Keratinocyte (primary cell): ENCODE measurements around the gene ADIPOR1. TPM values are rescaled to one million over a fixed set of nuclear protein-coding genes. Genes with fewer than 3 reads are reported as not detected.

Source experiments
- DNase-seq: peaks from one replicate; pipeline ENCODE4 v3.0.0-alpha.2; 2011; ENCODE audit warnings: low read depth, missing footprints, low spot score
- FAIRE-seq: peaks from 2 replicates; lab custom pipeline; 2011; peaks lifted over from hg19 to GRCh38; lab: Jason Lieb, UNC
- H2AFZ ChIP-seq: 2 replicates; pipeline ENCODE4 v1.6.0; 2012; ENCODE audit warnings: low read length, control low read depth, inconsistent platforms; ENCODE audit not compliant: control insufficient read depth
- H3K27ac ChIP-seq: 2 replicates; pipeline ENCODE4 v1.5.1; 2011; ENCODE audit warnings: low read length; ENCODE audit not compliant: control insufficient read depth, insufficient read depth
- H3K27me3 ChIP-seq: 3 replicates; pipeline ENCODE4 v1.6.0; 2011; ENCODE audit warnings: low read length; ENCODE audit not compliant: control insufficient read depth, insufficient read depth; ENCODE audit errors: extremely low read depth
- H3K36me3 ChIP-seq, 2 experiments: 2 replicates in 1 of 2; 3 replicates in 1 of 2; pipeline ENCODE4 v1.5.1; 2011; ENCODE audit warnings: low read length in 2 of 2, mild to moderate bottlenecking in 1 of 2; ENCODE audit not compliant: control insufficient read depth in 2 of 2, insufficient read depth in 2 of 2; ENCODE audit errors: extremely low read depth in 1 of 2
- H3K4me1 ChIP-seq: 3 replicates; pipeline ENCODE4 v1.5.1; 2011; ENCODE audit warnings: low read length; ENCODE audit not compliant: control insufficient read depth, insufficient read depth; ENCODE audit errors: extremely low read depth
- H3K4me2 ChIP-seq: 3 replicates; pipeline ENCODE4 v1.6.0; 2011; ENCODE audit warnings: low read depth, low read length; ENCODE audit not compliant: control insufficient read depth, insufficient read depth; ENCODE audit errors: extremely low read depth
- H3K4me3 ChIP-seq, 3 experiments: fragments of 200-600 bp in 1 of 3; sonication (generic) in 1 of 3; 2 replicates in 2 of 3; 3 replicates in 1 of 3; pipeline ENCODE4 v1.5.1; 2011 to 2016; ENCODE audit warnings: low read length in 3 of 3, mild to moderate bottlenecking in 3 of 3, control low read depth in 2 of 3, inconsistent platforms in 1 of 3, low read depth in 1 of 3, mixed read lengths in 1 of 3, mixed run types in 1 of 3, moderate library complexity in 1 of 3; ENCODE audit not compliant: control insufficient read depth in 2 of 3, insufficient read depth in 2 of 3; ENCODE audit errors: extremely low read depth in 1 of 3
- H3K79me2 ChIP-seq: 2 replicates; pipeline ENCODE4 v1.6.0; 2012; ENCODE audit warnings: low read length; ENCODE audit not compliant: control insufficient read depth, insufficient read depth
- H3K9ac ChIP-seq: 3 replicates; pipeline ENCODE4 v1.6.0; 2011; ENCODE audit warnings: low read length; ENCODE audit not compliant: control insufficient read depth, insufficient read depth; ENCODE audit errors: extremely low read depth
- H3K9me1 ChIP-seq: 3 replicates; pipeline ENCODE4 v1.6.0; 2011; ENCODE audit warnings: low read length; ENCODE audit not compliant: control insufficient read depth, insufficient read depth; ENCODE audit errors: extremely low read depth
- H3K9me3 ChIP-seq: 2 replicates; pipeline ENCODE4 v1.5.1; 2012; ENCODE audit warnings: low read depth, low read length; ENCODE audit not compliant: control insufficient read depth
- H4K20me1 ChIP-seq: 3 replicates; pipeline ENCODE4 v1.6.0; 2011; ENCODE audit warnings: low read length; ENCODE audit not compliant: control insufficient read depth, insufficient read depth; ENCODE audit errors: extremely low read depth
- EZH2 ChIP-seq: IDR thresholded peaks from one replicate; pipeline ENCODE4 v1.6.1; 2012; ENCODE audit warnings: inconsistent platforms, mild to moderate bottlenecking, low read length, moderate library complexity
- dilution Hi-C: fragments of 300-500 bp; cut with MboI; formaldehyde crosslinking; loops from one replicate; pipeline ENCODE4 v1.7.0; 2020; ENCODE audit warnings: low sequenced_read_pairs; ENCODE audit not compliant: extremely low pct_ligation_motif_present
- polyA plus RNA-seq, 5 experiments: library from polyadenylated mRNA; depleted of rRNA in 3 of 5; stranded (reverse) in 3 of 5; stranded (forward) in 1 of 5; unstranded in 1 of 5; fragments of >200 nt; gene quantifications; 1 replicate in 1 of 5; 2 replicates in 3 of 5; 3 replicates in 1 of 5; pipeline versions ENCODE4 v1.2.1 to v1.2.3, GENCODE V29; 2011 to 2012; ENCODE audit warnings: missing spikeins in 2 of 5, low read depth in 1 of 5, low replicate concordance in 1 of 5
- TF ChIP-seq, protein P1 (sequence below), 3 experiments: IDR thresholded peaks in 1 of 3; conservative IDR thresholded peaks in 1 of 3; optimal IDR thresholded peaks in 1 of 3; 2 replicates in 2 of 3; 3 replicates in 1 of 3; pipeline versions ENCODE3 to v1.5.1; 2011; ENCODE audit warnings: low read length in 3 of 3, mild to moderate bottlenecking in 3 of 3, moderate library complexity in 2 of 3, control low read depth in 1 of 3, inconsistent platforms in 1 of 3; ENCODE audit not compliant: insufficient read depth in 2 of 3; ENCODE audit errors: extremely low read depth in 1 of 3

The ADIPOR1 gene
- polyA plus RNA-seq, 1 donor (not counting 4 experiments of a cell fraction or from before 2014, with no cell fraction given): 260 TPM

DNA sequence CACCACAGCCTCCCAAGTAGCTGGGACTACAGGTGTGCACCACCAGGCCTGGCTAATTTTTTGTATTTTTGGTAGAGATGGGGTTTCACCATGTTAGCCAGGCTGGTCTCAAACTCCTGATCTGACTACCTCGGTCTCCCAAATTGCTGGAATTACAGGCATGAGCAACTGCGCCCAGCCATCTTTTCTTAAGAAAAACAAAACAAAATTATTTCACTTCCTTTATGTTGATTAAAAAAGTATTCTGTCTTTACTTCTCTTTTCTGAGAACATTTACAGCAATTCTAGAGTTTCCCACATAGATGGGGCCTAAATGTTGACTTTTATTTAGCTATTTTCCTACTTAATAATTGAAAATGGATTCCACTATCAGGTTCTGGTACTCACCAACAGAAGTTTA, 31.8 kb upstream of the ADIPOR1 start:
- Histone ChIP-seq H3K4me3 (no peak overlapping the region), H3K9me3 (no peaks in the 10 kb centered on the region), H3K79me2 (no peaks in the 10 kb centered on the region), H3K27ac (no peak overlapping the region), H3K4me2 (no peak overlapping the region), H2AFZ (no peak overlapping the region), H3K4me1 (no peaks in the 10 kb centered on the region), H3K36me3 (no peaks in the 10 kb centered on the region), H3K27me3 (no peaks in the 10 kb centered on the region), H3K9ac (no peak overlapping the region), H4K20me1 (no peaks in the 10 kb centered on the region), H3K9me1 (no peaks in the 10 kb centered on the region)
- FAIRE-seq (no peak), DNase-seq (no peak)
- dilution Hi-C loops: no loop called here
- no peak for TF ChIP-seq EZH2
- TF ChIP-seq, protein P1, sequence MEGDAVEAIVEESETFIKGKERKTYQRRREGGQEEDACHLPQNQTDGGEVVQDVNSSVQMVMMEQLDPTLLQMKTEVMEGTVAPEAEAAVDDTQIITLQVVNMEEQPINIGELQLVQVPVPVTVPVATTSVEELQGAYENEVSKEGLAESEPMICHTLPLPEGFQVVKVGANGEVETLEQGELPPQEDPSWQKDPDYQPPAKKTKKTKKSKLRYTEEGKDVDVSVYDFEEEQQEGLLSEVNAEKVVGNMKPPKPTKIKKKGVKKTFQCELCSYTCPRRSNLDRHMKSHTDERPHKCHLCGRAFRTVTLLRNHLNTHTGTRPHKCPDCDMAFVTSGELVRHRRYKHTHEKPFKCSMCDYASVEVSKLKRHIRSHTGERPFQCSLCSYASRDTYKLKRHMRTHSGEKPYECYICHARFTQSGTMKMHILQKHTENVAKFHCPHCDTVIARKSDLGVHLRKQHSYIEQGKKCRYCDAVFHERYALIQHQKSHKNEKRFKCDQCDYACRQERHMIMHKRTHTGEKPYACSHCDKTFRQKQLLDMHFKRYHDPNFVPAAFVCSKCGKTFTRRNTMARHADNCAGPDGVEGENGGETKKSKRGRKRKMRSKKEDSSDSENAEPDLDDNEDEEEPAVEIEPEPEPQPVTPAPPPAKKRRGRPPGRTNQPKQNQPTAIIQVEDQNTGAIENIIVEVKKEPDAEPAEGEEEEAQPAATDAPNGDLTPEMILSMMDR (optimal IDR thresholded peaks at IDR 0.05 in 1 of 3, IDR thresholded peaks at IDR 0.05 in 1 of 3, conservative IDR thresholded peaks at IDR 0.05 in 1 of 3; ENCODE audit: extremely low read depth in 1 of 3, insufficient read depth in 2 of 3, low read length in 3 of 3): no peak

DNA sequence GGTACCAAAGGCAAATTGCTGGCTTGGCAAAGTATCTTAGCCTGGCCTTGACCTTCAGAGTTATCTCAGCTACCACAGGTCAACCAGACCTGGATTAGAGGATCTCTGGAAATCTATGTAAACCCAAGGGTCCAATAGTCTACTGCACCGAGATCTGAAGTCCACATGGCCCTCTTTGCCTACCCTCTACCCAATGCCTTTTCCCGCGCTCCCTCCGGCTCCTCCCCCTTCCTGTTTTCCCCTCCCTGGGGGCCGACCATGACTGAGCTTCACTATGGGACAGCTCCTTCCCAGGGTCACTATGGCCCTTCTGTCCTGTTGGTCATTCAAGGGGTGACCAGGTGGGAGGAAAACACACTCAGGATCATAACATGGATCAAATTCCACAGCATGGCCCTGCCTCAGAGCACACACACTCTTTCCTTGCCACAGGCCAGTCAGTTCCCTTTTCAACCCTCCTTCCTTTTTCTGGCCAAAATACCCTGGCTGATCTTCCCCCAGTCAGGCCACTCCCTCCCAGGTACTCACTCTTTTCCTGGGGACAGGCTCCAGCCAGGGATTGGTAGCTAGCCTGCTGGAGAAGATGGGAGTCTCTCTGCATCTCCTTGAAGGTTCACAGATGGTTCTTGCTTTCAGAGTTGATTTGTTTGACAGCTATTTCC, 29.9 kb upstream of the ADIPOR1 start:
- H3K79me2 ChIP-seq: no peaks in the 10 kb centered on the region
- no peaks in the 10 kb centered on the region for H3K27me3 ChIP-seq
- no peak overlapping the region for H3K4me3 ChIP-seq
- FAIRE-seq (no peak), DNase-seq (no peak)
- dilution Hi-C loops: no loop called here
- TF ChIP-seq, protein P1 (optimal IDR thresholded peaks at IDR 0.05 in 1 of 3, IDR thresholded peaks at IDR 0.05 in 1 of 3, conservative IDR thresholded peaks at IDR 0.05 in 1 of 3; ENCODE audit: extremely low read depth in 1 of 3, insufficient read depth in 2 of 3, low read length in 3 of 3): no peak
- TF ChIP-seq EZH2: no peak
- no peaks in the 10 kb centered on the region for H3K9me3 ChIP-seq
- no peaks in the 10 kb centered on the region for H3K36me3 ChIP-seq
- no peak overlapping the region for H3K27ac ChIP-seq
- H3K4me2 ChIP-seq: no peak overlapping the region
- no peak overlapping the region for H2AFZ ChIP-seq
- no peaks in the 10 kb centered on the region for H3K4me1 ChIP-seq
- H3K9me1 ChIP-seq: no peaks in the 10 kb centered on the region
- H3K9ac ChIP-seq: no peak overlapping the region
- H4K20me1 ChIP-seq: no peaks in the 10 kb centered on the region
